ENCODE data around the gene BCL6B.
A peak's percentile ranks its signal among the peaks of the same experiment; 100 is the strongest.

Gene BCL6B

GRCh38 chr17:7014995-7015958 is 7.6 kb upstream of the BCL6B start:
- H3K4me1 ChIP-seq (ENCODE audit: insufficient read depth, low read length): peaks cover 62% of the 10 kb centered on the region
- peak overlapping the region; percentile 100 for H3K4me3 ChIP-seq (ENCODE audit: low read length)
- peaks cover 10% of the 10 kb centered on the region for H3K36me3 ChIP-seq (ENCODE audit: insufficient read depth, low read length)
- H3K27me3 ChIP-seq (ENCODE audit: insufficient read depth, low read length): no peaks in the 10 kb centered on the region
- no peaks in the 10 kb centered on the region for H3K9me3 ChIP-seq (ENCODE audit: low read length)
- peak overlapping the region; percentile 31 for H2AFZ ChIP-seq (ENCODE audit: low read depth, low read length)

- Histone ChIP-seq H3K36me3 (ENCODE audit: insufficient read depth, low read length) (peaks cover 10% of the 10 kb centered on the region), H3K4me3 (ENCODE audit: low read length) (no peak overlapping the region), H3K4me1 (ENCODE audit: insufficient read depth, low read length) (peaks cover 55% of the 10 kb centered on the region), H3K27me3 (ENCODE audit: insufficient read depth, low read length) (peaks cover 4% of the 10 kb centered on the region), H2AFZ (ENCODE audit: low read depth, low read length) (no peak overlapping the region), H3K9me3 (ENCODE audit: low read length) (no peaks in the 10 kb centered on the region)
Measured at GRCh38 chr17:7016418-7016817, 6.4 kb upstream of the BCL6B start.

- peaks cover 7% of the 10 kb centered on the region for H3K27me3 ChIP-seq (ENCODE audit: insufficient read depth, low read length)
- no peaks in the 10 kb centered on the region for H3K9me3 ChIP-seq (ENCODE audit: low read length)
- no peak overlapping the region for H2AFZ ChIP-seq (ENCODE audit: low read depth, low read length)
- peaks cover 10% of the 10 kb centered on the region for H3K36me3 ChIP-seq (ENCODE audit: insufficient read depth, low read length)
- H3K4me1 ChIP-seq (ENCODE audit: insufficient read depth, low read length): peaks cover 51% of the 10 kb centered on the region
- no peak overlapping the region for H3K4me3 ChIP-seq (ENCODE audit: low read length)
Measured at GRCh38 chr17:7016886-7017826, 5.7 kb upstream of the BCL6B start.

DNA sequence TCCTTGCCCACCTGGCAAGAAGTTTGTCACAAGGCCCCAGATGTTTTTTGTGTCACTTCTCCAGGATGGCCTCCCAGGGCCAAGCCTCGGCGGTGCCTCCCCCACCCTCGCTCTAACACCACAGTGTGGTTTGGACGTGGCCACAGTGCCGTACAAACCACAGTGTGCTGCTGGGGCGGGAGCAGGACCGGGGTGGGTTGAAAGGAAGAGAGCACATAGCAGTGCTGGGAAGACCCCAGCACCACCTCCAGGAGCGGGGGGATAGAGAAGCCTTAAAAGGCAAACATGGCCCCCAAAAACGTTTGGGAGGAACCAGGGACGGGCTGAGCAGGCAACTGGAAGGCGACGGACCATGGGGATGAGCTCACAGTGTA is 5.0 kb upstream of the BCL6B start:
- Histone ChIP-seq H3K36me3 (ENCODE audit: insufficient read depth, low read length) (peaks cover 10% of the 10 kb centered on the region), H3K9me3 (ENCODE audit: low read length) (peaks cover 3% of the 10 kb centered on the region), H3K27me3 (ENCODE audit: insufficient read depth, low read length) (peaks cover 13% of the 10 kb centered on the region), H2AFZ (ENCODE audit: low read depth, low read length) (no peak overlapping the region), H3K4me3 (ENCODE audit: low read length) (no peak overlapping the region), H3K4me1 (ENCODE audit: insufficient read depth, low read length) (peaks cover 51% of the 10 kb centered on the region)

DNA sequence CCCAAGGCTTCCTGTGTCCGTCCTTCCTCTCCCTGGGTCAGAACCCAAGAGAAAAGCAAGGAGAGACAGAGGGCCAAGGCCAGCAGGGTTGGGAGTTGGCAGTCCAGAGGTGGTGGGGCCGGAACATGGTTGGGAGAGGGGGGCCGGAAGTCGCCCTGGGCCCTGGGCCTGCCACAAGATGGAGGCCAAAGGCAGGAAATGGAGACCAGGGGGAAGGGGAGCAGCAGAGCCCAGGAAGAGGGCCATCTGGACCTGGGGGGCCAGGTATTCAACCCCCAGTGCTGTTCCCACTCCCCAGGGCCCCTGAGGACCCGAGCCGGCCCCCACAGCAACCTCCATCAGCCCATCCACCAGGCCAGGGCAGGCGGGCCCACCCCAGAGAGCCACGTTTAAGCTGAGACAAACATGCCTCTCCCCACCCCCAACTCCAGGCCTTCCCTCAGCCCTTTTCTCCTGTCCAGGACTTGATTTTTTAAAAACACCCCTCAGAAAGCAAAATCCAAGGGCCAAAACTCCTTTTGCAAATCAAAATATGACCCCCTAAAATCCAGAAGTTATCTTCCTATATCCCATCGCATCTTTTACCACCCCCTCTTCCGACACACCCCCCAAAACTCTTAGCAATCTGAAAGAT is 4.4 kb upstream of the BCL6B start:
- Histone ChIP-seq H3K27me3 (ENCODE audit: insufficient read depth, low read length) (peaks cover 19% of the 10 kb centered on the region), H2AFZ (ENCODE audit: low read depth, low read length) (no peak overlapping the region), H3K4me1 (ENCODE audit: insufficient read depth, low read length) (peaks cover 46% of the 10 kb centered on the region), H3K36me3 (ENCODE audit: insufficient read depth, low read length) (peaks cover 10% of the 10 kb centered on the region), H3K4me3 (ENCODE audit: low read length) (no peak overlapping the region), H3K9me3 (ENCODE audit: low read length) (peaks cover 7% of the 10 kb centered on the region)

DNA sequence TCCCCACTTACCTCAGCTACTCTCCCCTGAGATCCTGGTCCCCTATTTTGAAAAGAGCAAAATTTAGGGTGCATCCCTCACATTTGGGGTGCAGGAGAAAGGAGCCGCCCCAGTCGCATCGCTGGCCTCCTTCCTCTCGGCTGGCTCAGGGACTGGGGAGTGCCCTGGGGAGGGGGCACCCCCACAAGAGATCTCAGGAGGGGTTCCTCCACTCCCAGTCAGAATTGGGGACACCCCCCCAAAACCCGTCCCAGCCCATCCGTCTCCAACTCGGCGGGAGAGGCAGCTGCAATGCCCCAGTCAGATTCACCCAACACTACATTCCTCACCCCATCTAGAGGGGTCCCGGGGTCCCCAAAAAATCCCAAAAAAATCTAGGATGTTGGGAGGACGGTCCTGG is 3.5 kb upstream of the BCL6B start:
- Histone ChIP-seq H3K4me3 (ENCODE audit: low read length) (peak overlapping the region; percentile 38), H3K36me3 (ENCODE audit: insufficient read depth, low read length) (peaks cover 10% of the 10 kb centered on the region), H2AFZ (ENCODE audit: low read depth, low read length) (peak overlapping the region; percentile 70), H3K9me3 (ENCODE audit: low read length) (peaks cover 9% of the 10 kb centered on the region), H3K4me1 (ENCODE audit: insufficient read depth, low read length) (peaks cover 36% of the 10 kb centered on the region), H3K27me3 (ENCODE audit: insufficient read depth, low read length) (peaks cover 25% of the 10 kb centered on the region)

DNA sequence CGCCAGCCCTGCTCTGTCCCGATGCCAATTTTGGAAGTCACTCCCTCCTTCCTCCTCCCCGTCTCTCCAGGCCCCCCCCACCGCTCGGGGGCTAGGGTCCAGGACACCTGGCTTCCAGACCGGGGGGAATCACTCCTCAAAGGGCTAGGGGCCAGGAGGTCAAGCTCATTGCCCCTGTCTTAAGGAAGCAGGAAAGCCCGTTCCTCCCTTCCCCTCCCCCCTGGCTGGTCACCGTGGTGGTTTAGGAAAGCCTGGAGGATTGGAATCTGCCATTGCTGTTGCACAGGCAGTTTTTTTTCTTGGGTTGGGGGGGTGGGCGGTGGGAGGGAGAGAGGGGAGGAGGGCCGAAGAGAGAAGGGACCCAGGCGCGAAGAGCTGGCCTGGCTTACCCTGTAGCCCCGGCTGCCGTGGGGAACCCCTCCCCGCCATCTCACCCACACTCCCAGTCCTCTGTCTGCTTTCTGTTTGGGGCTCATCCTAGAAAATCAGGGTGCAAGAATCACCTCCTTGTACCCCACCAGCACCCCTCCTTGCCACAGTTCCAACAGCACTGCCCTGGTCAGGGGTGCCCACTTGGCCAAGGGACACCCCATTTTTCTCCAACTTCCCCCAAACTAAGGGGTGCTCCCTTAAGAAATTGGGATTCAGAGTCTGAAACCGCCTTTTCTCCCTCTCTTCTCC is 2.9 kb upstream of the BCL6B start:
- Histone ChIP-seq H3K9me3 (ENCODE audit: low read length) (peaks cover 9% of the 10 kb centered on the region), H2AFZ (ENCODE audit: low read depth, low read length) (peak overlapping the region; percentile 70), H3K4me1 (ENCODE audit: insufficient read depth, low read length) (peaks cover 35% of the 10 kb centered on the region), H3K36me3 (ENCODE audit: insufficient read depth, low read length) (peaks cover 10% of the 10 kb centered on the region), H3K27me3 (ENCODE audit: insufficient read depth, low read length) (peaks cover 25% of the 10 kb centered on the region), H3K4me3 (ENCODE audit: low read length) (peak overlapping the region; percentile 38)

DNA sequence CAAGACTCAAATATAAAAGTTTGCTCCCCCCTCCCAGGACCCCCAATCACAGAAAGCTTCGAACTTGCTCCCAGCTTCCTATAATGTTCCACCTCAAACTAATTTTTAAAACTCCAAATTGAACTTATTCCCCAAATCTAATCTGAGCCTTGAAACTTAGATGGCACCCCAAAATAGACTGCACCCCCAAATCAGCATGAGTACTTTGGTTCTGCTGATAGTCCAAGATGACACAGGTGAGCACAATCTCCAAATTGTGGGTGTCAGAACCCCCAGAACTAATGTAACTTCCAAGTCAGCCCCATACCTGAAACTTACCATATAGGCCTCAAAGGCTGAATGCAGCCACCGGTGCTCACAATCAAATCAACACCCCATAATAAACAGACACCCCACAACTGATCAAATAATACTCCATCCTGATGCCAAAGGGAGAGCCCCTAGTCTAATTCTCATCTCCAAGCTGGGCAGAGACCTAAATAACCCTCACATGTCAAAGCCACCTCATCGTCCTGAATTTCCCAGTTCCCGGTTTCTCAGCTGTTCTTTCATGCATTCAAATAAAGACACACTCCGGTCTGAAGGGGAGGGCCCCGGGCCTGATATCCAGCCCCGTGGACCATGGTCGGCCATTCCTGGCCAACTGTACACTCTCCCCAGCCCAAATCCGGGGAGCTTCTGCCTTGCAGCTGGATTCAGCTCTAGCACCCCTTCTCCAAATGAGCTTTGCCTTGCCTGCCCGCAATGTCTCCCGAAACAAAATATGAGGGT is 1.8 kb upstream of the BCL6B start:
- no peak overlapping the region for H2AFZ ChIP-seq (ENCODE audit: low read depth, low read length)
- H3K4me3 ChIP-seq (ENCODE audit: low read length): no peak overlapping the region
- peaks cover 9% of the 10 kb centered on the region for H3K9me3 ChIP-seq (ENCODE audit: low read length)
- peaks cover 25% of the 10 kb centered on the region for H3K27me3 ChIP-seq (ENCODE audit: insufficient read depth, low read length)
- H3K36me3 ChIP-seq (ENCODE audit: insufficient read depth, low read length): peaks cover 10% of the 10 kb centered on the region
- peaks cover 25% of the 10 kb centered on the region for H3K4me1 ChIP-seq (ENCODE audit: insufficient read depth, low read length)

DNA sequence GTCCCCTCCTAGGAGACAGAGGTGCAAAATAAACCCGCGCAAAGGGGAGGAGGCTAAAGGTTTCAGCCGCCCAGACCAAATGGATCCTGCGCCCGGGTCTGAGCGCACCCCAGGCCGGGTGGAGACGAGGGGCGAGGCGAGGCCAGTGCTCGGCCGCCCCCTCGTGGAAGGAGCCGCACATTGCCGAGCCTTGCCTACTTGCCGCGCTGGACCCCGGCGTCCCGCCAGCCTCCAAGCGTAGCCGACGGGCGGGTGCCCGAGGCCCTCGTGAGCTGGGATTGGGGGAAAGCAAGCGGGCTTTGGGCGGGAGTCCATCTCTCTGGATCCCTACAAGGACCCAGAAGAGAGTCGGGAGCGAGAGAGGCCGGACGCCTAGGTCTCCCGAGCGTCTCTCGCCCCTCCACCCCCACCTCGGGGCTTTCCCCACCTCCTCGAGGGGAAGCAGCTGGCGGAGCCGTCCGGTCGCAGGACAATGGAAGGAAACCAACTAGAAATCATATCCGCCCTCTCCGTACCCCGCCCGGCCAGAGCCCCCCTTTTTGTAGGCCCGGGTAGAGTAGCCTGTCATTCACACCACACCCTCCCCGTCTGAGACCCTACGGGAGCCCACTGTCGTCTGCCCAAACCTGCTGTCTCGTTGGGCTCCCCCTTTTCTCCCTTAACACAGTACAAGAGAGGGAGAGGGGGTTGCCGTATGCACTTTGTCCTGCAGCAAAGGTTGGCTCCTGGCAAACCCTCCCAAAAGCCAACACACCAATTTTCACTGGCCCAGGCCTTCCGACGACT is 664 bp upstream of the BCL6B start:
- H3K27me3 ChIP-seq (ENCODE audit: insufficient read depth, low read length): peaks cover 25% of the 10 kb centered on the region
- H3K36me3 ChIP-seq (ENCODE audit: insufficient read depth, low read length): peaks cover 3% of the 10 kb centered on the region
- H3K4me1 ChIP-seq (ENCODE audit: insufficient read depth, low read length): peaks cover 16% of the 10 kb centered on the region
- no peak overlapping the region for H3K4me3 ChIP-seq (ENCODE audit: low read length)
- peaks cover 9% of the 10 kb centered on the region for H3K9me3 ChIP-seq (ENCODE audit: low read length)
- no peak overlapping the region for H2AFZ ChIP-seq (ENCODE audit: low read depth, low read length)

DNA sequence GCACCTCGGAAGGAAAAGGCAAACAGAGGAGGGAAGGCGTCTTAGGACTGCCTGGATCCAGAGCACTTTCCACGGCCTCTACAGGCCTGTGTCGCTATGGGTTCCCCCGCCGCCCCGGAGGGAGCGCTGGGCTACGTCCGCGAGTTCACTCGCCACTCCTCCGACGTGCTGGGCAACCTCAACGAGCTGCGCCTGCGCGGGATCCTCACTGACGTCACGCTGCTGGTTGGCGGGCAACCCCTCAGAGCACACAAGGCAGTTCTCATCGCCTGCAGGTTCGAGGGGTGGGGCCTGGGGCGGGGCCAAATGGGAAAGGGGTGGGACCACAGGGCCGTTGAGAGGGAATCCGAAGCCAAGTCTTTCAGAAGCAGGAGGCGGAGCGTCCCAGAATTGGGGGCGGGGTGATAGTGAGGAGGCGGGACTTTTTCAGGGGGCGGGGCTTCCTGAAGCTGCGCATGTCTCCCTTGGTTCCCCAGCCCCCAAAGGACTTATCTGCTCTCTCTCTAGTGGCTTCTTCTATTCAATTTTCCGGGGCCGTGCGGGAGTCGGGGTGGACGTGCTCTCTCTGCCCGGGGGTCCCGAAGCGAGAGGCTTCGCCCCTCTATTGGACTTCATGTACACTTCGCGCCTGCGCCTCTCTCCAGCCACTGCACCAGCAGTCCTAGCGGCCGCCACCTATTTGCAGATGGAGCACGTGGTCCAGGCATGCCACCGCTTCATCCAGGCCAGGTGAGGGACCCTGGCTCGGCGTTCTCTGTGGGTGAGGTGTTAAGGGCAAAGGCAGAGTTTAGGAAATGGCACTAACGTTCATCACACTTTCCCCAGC is 939 bp downstream of the BCL6B start:
- no peak overlapping the region for H2AFZ ChIP-seq (ENCODE audit: low read depth, low read length)
- H3K27me3 ChIP-seq (ENCODE audit: insufficient read depth, low read length): peaks cover 28% of the 10 kb centered on the region
- H3K9me3 ChIP-seq (ENCODE audit: low read length): peaks cover 9% of the 10 kb centered on the region
- no peak overlapping the region for H3K4me3 ChIP-seq (ENCODE audit: low read length)
- H3K4me1 ChIP-seq (ENCODE audit: insufficient read depth, low read length): peaks cover 11% of the 10 kb centered on the region
- no peaks in the 10 kb centered on the region for H3K36me3 ChIP-seq (ENCODE audit: insufficient read depth, low read length)

GRCh38 chr17:7024402-7024785 is 1.5 kb downstream of the BCL6B start:
- Histone ChIP-seq H3K9me3 (ENCODE audit: low read length) (peaks cover 9% of the 10 kb centered on the region), H3K36me3 (ENCODE audit: insufficient read depth, low read length) (no peaks in the 10 kb centered on the region), H2AFZ (ENCODE audit: low read depth, low read length) (no peak overlapping the region), H3K4me1 (ENCODE audit: insufficient read depth, low read length) (peaks cover 11% of the 10 kb centered on the region), H3K4me3 (ENCODE audit: low read length) (no peak overlapping the region), H3K27me3 (ENCODE audit: insufficient read depth, low read length) (peaks cover 28% of the 10 kb centered on the region)

Measured in neuron (in vitro differentiated cells).